Activated CD4-positive, CD25-positive, alpha-beta regulatory T cell treated with anti-CD3 and anti-CD28 coated beads, Interleukin-2, amount 50 U/mL, for 16 hours (primary cell): ENCODE data around the gene MBD6.

ENCODE experiments used
- DNase-seq: peaks from one replicate; pipeline ENCODE4 v3.0.0-alpha.2; 2020; ENCODE audit warnings: low read depth, low spot score

Gene MBD6

DNA sequence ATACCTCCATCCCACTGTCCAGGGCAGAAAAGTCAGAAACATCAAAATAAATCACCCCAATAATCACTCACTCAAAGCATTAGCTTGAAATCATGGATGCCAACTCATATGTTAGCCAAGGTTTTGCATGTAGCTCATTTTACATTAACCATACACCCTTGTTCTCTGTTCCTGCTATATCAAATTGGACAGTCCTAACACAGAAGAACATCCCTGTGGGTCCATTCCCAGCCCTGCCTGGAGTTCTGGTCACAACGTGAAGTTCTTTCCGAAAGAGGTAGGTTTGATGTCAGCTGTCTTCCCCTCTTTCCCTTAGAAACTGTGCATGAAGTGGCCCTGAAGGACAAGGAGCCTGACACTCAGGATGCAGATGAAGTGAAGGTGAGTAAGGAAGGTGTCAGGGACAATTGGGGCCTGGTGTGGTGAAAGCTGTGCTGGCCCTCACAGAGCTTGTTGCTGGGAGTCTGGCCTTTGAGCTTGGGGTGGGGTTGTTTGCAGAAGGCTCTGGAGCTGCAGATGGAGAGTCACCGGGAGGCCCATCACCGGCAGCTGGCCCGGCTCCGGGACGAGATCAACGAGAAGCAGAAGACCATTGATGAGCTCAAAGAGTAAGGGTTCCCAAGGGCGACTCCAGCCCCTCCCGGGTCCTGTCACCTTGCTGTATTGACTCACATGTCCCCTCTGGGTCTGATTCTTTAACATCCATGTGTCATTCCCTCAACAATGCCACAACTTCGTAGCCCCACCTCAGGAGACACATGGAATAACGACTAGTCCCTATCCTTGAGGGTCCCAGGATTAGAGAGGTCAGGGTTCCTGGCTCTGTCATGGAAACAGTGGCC is 53.4 kb downstream of the MBD6 start:
- DNase-seq = no peak

DNA sequence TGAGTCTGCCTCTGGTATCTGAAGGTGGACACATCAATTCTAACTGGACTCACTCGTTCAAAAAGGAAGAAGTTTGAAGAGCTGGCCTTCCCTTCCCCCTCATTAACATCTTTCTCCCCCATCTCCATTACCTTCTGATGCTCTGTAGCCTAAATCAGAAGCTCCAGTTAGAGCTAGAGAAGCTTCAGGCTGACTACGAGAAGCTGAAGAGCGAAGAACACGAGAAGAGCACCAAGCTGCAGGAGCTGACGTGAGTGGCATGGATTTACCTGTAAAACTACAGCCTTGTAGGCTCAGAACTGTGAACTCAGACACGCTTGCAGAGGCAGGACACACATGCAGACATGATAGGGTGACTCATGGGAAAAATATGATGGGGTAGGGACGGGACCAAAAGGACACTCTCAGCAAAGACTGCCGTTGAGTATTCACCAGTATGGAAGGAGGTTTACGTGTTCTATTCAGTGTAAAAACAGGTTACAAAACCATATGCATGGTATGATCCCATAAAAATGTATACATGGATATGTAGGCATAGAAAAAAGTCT is 54.1 kb downstream of the MBD6 start:
- DNase-seq = no peak

DNA sequence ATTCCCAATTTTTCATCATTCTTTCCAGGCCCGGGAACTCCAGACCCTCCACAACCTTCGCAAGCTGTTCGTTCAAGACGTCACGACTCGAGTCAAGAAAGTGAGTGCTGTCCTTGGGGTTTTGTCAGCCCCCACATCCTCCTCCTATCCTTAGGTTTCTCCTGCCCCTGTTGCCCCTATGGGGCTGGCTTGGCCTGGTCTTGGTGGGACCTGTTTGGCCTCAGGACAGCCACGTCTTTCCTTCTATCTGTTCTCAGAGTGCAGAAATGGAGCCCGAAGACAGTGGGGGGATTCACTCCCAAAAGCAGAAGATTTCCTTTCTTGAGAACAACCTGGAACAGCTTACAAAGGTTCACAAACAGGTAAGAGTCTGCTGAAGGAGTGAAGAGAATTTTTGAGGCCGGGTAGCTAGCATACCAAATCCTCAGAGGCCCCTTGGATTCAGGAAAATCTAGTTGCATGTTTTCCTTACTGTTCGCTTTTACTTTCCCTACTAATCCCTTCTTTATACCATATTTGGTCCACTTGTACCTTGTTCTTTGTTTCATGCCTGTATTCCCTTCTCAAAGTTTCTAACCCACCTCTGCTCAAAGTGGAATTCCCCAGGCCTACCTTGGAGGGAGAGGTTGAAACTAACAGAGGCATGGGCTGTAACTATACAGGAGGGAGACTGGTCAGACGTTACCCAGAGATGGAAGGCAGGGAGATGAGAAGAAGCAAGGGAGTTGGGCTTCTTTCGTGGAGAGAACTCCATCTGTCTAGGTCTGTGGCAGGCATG is 55.5 kb downstream of the MBD6 start:
- DNase-seq = no peak

DNA sequence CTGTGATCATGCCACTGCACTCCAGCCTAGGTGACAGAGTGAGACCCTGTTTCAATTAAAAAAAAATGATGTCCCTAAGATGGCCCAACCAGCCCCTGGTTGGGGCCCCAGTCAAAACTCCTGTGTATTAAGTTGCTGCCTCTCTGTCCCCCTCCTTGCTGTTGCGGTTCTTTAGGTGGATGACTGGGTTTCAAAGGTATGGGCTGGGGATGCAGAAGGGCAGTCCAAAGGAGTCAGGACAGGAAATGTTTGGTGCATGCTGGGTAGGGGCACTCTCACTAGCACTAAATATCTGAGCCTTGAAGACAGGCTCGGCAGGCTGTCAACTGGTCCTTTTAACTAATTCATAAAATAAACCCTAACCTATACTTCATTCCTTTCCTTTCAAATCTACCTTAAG is 56.4 kb downstream of the MBD6 start:
- DNase-seq = no peak
